ENCODE results near the gene NUP35. TPM values are rescaled to one million over a fixed set of nuclear protein-coding genes. Genes with fewer than 3 reads are reported as not detected.

Gene NUP35
- total RNA-seq, 2 experiments from 2014 or later: 36.0 to 50.5 TPM

GRCh38 chr2:183172220-183172887 lies 48.1 kb downstream of the NUP35 start:
- Mint-ChIP-seq H3K27ac (no peak overlapping the region), H3K27me3 (no peaks in the 10 kb centered on the region), H3K4me1 (peaks cover 16% of the 10 kb centered on the region), H3K36me3 (ENCODE audit: low read depth) (peaks cover 61% of the 10 kb centered on the region), H3K9me3 (ENCODE audit: low read depth) (peaks cover 20% of the 10 kb centered on the region), H3K4me3 (no peak overlapping the region)
- DNase-seq: no peak
- ChIA-PET POLR2A (interaction anchor here (0.7 kb wide), 1 partner anchor 275 kb away, joined by 4 read pairs; no protein-coding TSS in a partner anchor), CTCF (no interaction called here)
- ATAC-seq: no peak
- intact Hi-C loops (cut with DNase I, micrococcal nuclease): no loop called here

GRCh38 chr2:183179156-183179555 lies 54.9 kb downstream of the NUP35 start:
- Mint-ChIP-seq H3K27ac (no peak overlapping the region), H3K27me3 (no peaks in the 10 kb centered on the region), H3K4me1 (no peaks in the 10 kb centered on the region), H3K9me3 (ENCODE audit: low read depth) (peaks cover 43% of the 10 kb centered on the region), H3K36me3 (ENCODE audit: low read depth) (peaks cover 85% of the 10 kb centered on the region), H3K4me3 (no peak overlapping the region)
- intact Hi-C loops (cut with DNase I, micrococcal nuclease): no loop called here
- ATAC-seq: no peak
- ChIA-PET POLR2A (no interaction called here), CTCF (no interaction called here)
- no peak for DNase-seq

- Mint-ChIP-seq H3K27ac (no peak overlapping the region), H3K9me3 (ENCODE audit: low read depth) (peaks cover 16% of the 10 kb centered on the region), H3K4me3 (no peak overlapping the region), H3K4me1 (peaks cover 6% of the 10 kb centered on the region), H3K27me3 (no peaks in the 10 kb centered on the region), H3K36me3 (ENCODE audit: low read depth) (peaks cover 80% of the 10 kb centered on the region)
- ChIA-PET POLR2A (no interaction called here), CTCF (no interaction called here)
- DNase-seq: no peak
- no peak for ATAC-seq
- intact Hi-C loops (cut with DNase I, micrococcal nuclease): no loop called here
Measured at GRCh38 chr2:183185534-183185933, 61.3 kb downstream of the NUP35 start.

GRCh38 chr2:183186296-183186695 lies 62.1 kb downstream of the NUP35 start:
- Mint-ChIP-seq H3K4me3 (no peak overlapping the region), H3K9me3 (ENCODE audit: low read depth) (peaks cover 16% of the 10 kb centered on the region), H3K27me3 (no peaks in the 10 kb centered on the region), H3K27ac (no peak overlapping the region), H3K4me1 (peaks cover 6% of the 10 kb centered on the region), H3K36me3 (ENCODE audit: low read depth) (peaks cover 78% of the 10 kb centered on the region)
- CTCF ChIA-PET: no interaction called here
- ATAC-seq (no peak), DNase-seq (no peak)
- intact Hi-C loops (cut with DNase I, micrococcal nuclease): no loop called here
- POLR2A ChIA-PET: no interaction called here

- peaks cover 13% of the 10 kb centered on the region for H3K9me3 Mint-ChIP-seq (ENCODE audit: low read depth)
- H3K4me1 Mint-ChIP-seq: peaks cover 6% of the 10 kb centered on the region
- H3K36me3 Mint-ChIP-seq (ENCODE audit: low read depth): peaks cover 77% of the 10 kb centered on the region
- ATAC-seq (no peak), DNase-seq (no peak)
- CTCF ChIA-PET: no interaction called here
- intact Hi-C loops (cut with DNase I, micrococcal nuclease): no loop called here
- POLR2A ChIA-PET: no interaction called here
- H3K27ac Mint-ChIP-seq: no peak overlapping the region
- no peak overlapping the region for H3K4me3 Mint-ChIP-seq
- no peaks in the 10 kb centered on the region for H3K27me3 Mint-ChIP-seq
Measured at GRCh38 chr2:183186766-183187165, 62.5 kb downstream of the NUP35 start.

GRCh38 chr2:183192343-183192742 lies 68.1 kb downstream of the NUP35 start:
- ATAC-seq (no peak), DNase-seq (no peak)
- peaks cover 3% of the 10 kb centered on the region for H3K4me1 Mint-ChIP-seq
- no peak overlapping the region for H3K27ac Mint-ChIP-seq
- H3K4me3 Mint-ChIP-seq: no peak overlapping the region
- CTCF ChIA-PET: no interaction called here
- H3K27me3 Mint-ChIP-seq: no peaks in the 10 kb centered on the region
- intact Hi-C loops (cut with DNase I, micrococcal nuclease): no loop called here
- POLR2A ChIA-PET: no interaction called here
- no peaks in the 10 kb centered on the region for H3K9me3 Mint-ChIP-seq (ENCODE audit: low read depth)
- H3K36me3 Mint-ChIP-seq (ENCODE audit: low read depth): peaks cover 45% of the 10 kb centered on the region

GRCh38 chr2:183193904-183194303 lies 69.7 kb downstream of the NUP35 start:
- POLR2A ChIA-PET: interaction anchor here (0.7 kb wide), 1 partner anchor 40 kb away, joined by 4 read pairs; no protein-coding TSS in a partner anchor
- H3K4me3 Mint-ChIP-seq: no peak overlapping the region
- intact Hi-C loops (cut with DNase I, micrococcal nuclease): no loop called here
- DNase-seq (no peak), ATAC-seq (no peak)
- H3K9me3 Mint-ChIP-seq (ENCODE audit: low read depth): no peaks in the 10 kb centered on the region
- H3K27ac Mint-ChIP-seq: no peak overlapping the region
- H3K36me3 Mint-ChIP-seq (ENCODE audit: low read depth): peaks cover 40% of the 10 kb centered on the region
- peaks cover 3% of the 10 kb centered on the region for H3K4me1 Mint-ChIP-seq
- CTCF ChIA-PET: no interaction called here
- H3K27me3 Mint-ChIP-seq: no peaks in the 10 kb centered on the region

- Mint-ChIP-seq H3K27ac (no peak overlapping the region), H3K4me1 (peaks cover 3% of the 10 kb centered on the region), H3K27me3 (no peaks in the 10 kb centered on the region), H3K9me3 (ENCODE audit: low read depth) (no peaks in the 10 kb centered on the region), H3K4me3 (no peak overlapping the region), H3K36me3 (ENCODE audit: low read depth) (peaks cover 38% of the 10 kb centered on the region)
- CTCF ChIA-PET: no interaction called here
- intact Hi-C loops (cut with DNase I, micrococcal nuclease): no loop called here
- no peak for ATAC-seq
- POLR2A ChIA-PET: no interaction called here
- DNase-seq: no peak
Measured at GRCh38 chr2:183195397-183195796, 71.2 kb downstream of the NUP35 start.

GRCh38 chr2:183195998-183196409 lies 71.8 kb downstream of the NUP35 start:
- Mint-ChIP-seq H3K9me3 (ENCODE audit: low read depth) (no peaks in the 10 kb centered on the region), H3K36me3 (ENCODE audit: low read depth) (peaks cover 35% of the 10 kb centered on the region), H3K4me3 (no peak overlapping the region), H3K4me1 (peaks cover 3% of the 10 kb centered on the region), H3K27me3 (no peaks in the 10 kb centered on the region), H3K27ac (no peak overlapping the region)
- DNase-seq: no peak
- POLR2A ChIA-PET: no interaction called here
- CTCF ChIA-PET: interaction anchor here (0.8 kb wide), 1 partner anchor 11 kb away, joined by 3 read pairs; no protein-coding TSS in a partner anchor
- no peak for ATAC-seq
- intact Hi-C loops (cut with DNase I, micrococcal nuclease): no loop called here

- DNase-seq: no peak
- Mint-ChIP-seq H3K27ac (no peak overlapping the region), H3K4me3 (no peak overlapping the region), H3K36me3 (ENCODE audit: low read depth) (peaks cover 5% of the 10 kb centered on the region), H3K4me1 (no peaks in the 10 kb centered on the region), H3K27me3 (no peaks in the 10 kb centered on the region), H3K9me3 (ENCODE audit: low read depth) (no peaks in the 10 kb centered on the region)
- ATAC-seq: no peak
- CTCF ChIA-PET: no interaction called here
- POLR2A ChIA-PET: no interaction called here
- intact Hi-C loops (cut with DNase I, micrococcal nuclease): no loop called here
Measured at GRCh38 chr2:183204397-183204796, 80.2 kb downstream of the NUP35 start.

- no peaks in the 10 kb centered on the region for H3K27me3 Mint-ChIP-seq
- ChIA-PET POLR2A (no interaction called here), CTCF (interaction anchor here (0.7 kb wide), 1 partner anchor 11 kb away, joined by 3 read pairs; no protein-coding TSS in a partner anchor)
- H3K4me3 Mint-ChIP-seq: no peak overlapping the region
- H3K36me3 Mint-ChIP-seq (ENCODE audit: low read depth): peaks cover 9% of the 10 kb centered on the region
- no peak for DNase-seq
- ATAC-seq: no peak
- H3K9me3 Mint-ChIP-seq (ENCODE audit: low read depth): no peaks in the 10 kb centered on the region
- H3K4me1 Mint-ChIP-seq: no peaks in the 10 kb centered on the region
- H3K27ac Mint-ChIP-seq: no peak overlapping the region
- intact Hi-C loops (cut with DNase I, micrococcal nuclease): no loop called here
Measured at GRCh38 chr2:183207110-183207509, 82.9 kb downstream of the NUP35 start.

GRCh38 chr2:183209395-183210028 lies 85.3 kb downstream of the NUP35 start:
- H3K4me3 Mint-ChIP-seq: no peak overlapping the region
- intact Hi-C loops (cut with DNase I, micrococcal nuclease): no loop called here
- H3K27me3 Mint-ChIP-seq: no peaks in the 10 kb centered on the region
- CTCF ChIA-PET: no interaction called here
- no peak for ATAC-seq
- peaks cover 14% of the 10 kb centered on the region for H3K36me3 Mint-ChIP-seq (ENCODE audit: low read depth)
- H3K9me3 Mint-ChIP-seq (ENCODE audit: low read depth): no peaks in the 10 kb centered on the region
- no peak for DNase-seq
- POLR2A ChIA-PET: no interaction called here
- peaks cover 12% of the 10 kb centered on the region for H3K4me1 Mint-ChIP-seq
- no peak overlapping the region for H3K27ac Mint-ChIP-seq
